ENCODE data around the gene FSIP1. TPM values are rescaled to one million over a fixed set of nuclear protein-coding genes. Genes with fewer than 3 reads are reported as not detected.

The FSIP1 gene
- total RNA-seq, 6 donors from 2014 or later, result 0.26 to 3.2 (median 0.79) TPM; not detected in 2

GRCh38 chr15:39704689-39705088 lies 78.0 kb downstream of the FSIP1 start:
- ATAC-seq (ENCODE audit: low FRiP score in 2 of 2) (no peak), DNase-seq (no peak)
- Histone ChIP-seq H3K4me1 (no peaks in the 10 kb centered on the region), H3K27ac (no peak overlapping the region), H3K9me3 (no peaks in the 10 kb centered on the region), H3K27me3 (no peaks in the 10 kb centered on the region), H3K4me3 (no peak overlapping the region), H3K36me3 (no peaks in the 10 kb centered on the region)
- TF ChIP-seq CTCF (IDR thresholded peaks at IDR 0.05) (no peak), EP300 (IDR thresholded peaks at IDR 0.05) (no peak), POLR2AphosphoS5 (IDR thresholded peaks at IDR 0.05) (no peak), POLR2A (IDR thresholded peaks at IDR 0.05) (no peak)
- 58 to 61% methylated on average over 1 of the region's 1 CpG for WGBS, 2 donors

- ATAC-seq (ENCODE audit: low FRiP score in 2 of 2) (no peak), DNase-seq (no peak)
- Histone ChIP-seq H3K36me3 (no peaks in the 10 kb centered on the region), H3K4me1 (no peaks in the 10 kb centered on the region), H3K9me3 (no peaks in the 10 kb centered on the region), H3K27ac (no peak overlapping the region), H3K4me3 (no peak overlapping the region), H3K27me3 (no peaks in the 10 kb centered on the region)
- WGBS, 2 donors, result 92 to 96% methylated on average over 5 of the region's 5 CpGs
- no peak for TF ChIP-seq EP300 (IDR thresholded peaks at IDR 0.05)
- no peak for TF ChIP-seq POLR2A (IDR thresholded peaks at IDR 0.05)
- TF ChIP-seq CTCF (IDR thresholded peaks at IDR 0.05), result no peak
- no peak for TF ChIP-seq POLR2AphosphoS5 (IDR thresholded peaks at IDR 0.05)
Observed at GRCh38 chr15:39704235-39704634, 78.4 kb downstream of the FSIP1 start.

GRCh38 chr15:39701988-39702387 lies 80.7 kb downstream of the FSIP1 start:
- Histone ChIP-seq H3K9me3 (no peaks in the 10 kb centered on the region), H3K4me3 (no peak overlapping the region), H3K36me3 (no peaks in the 10 kb centered on the region), H3K4me1 (no peaks in the 10 kb centered on the region), H3K27ac (no peak overlapping the region), H3K27me3 (no peaks in the 10 kb centered on the region)
- no peak for ATAC-seq (ENCODE audit: low FRiP score in 2 of 2)
- TF ChIP-seq CTCF (IDR thresholded peaks at IDR 0.05) (no peak), POLR2A (IDR thresholded peaks at IDR 0.05) (no peak), EP300 (IDR thresholded peaks at IDR 0.05) (no peak), POLR2AphosphoS5 (IDR thresholded peaks at IDR 0.05) (no peak)
- DNase-seq, result no peak
- WGBS, 2 donors, result 93 to 94% methylated on average over 3 of the region's 3 CpGs

- no peak for TF ChIP-seq POLR2AphosphoS5 (IDR thresholded peaks at IDR 0.05)
- TF ChIP-seq POLR2A (IDR thresholded peaks at IDR 0.05), result no peak
- no peak for TF ChIP-seq EP300 (IDR thresholded peaks at IDR 0.05)
- no peak for TF ChIP-seq CTCF (IDR thresholded peaks at IDR 0.05)
- 79 to 88% methylated on average over 1 of the region's 1 CpG for WGBS, 2 donors
- ATAC-seq (ENCODE audit: low FRiP score in 2 of 2) (no peak), DNase-seq (no peak)
- Histone ChIP-seq H3K27ac (no peak overlapping the region), H3K4me1 (no peaks in the 10 kb centered on the region), H3K4me3 (no peak overlapping the region), H3K9me3 (no peaks in the 10 kb centered on the region), H3K27me3 (no peaks in the 10 kb centered on the region), H3K36me3 (no peaks in the 10 kb centered on the region)
Observed at GRCh38 chr15:39700375-39700700, 82.3 kb downstream of the FSIP1 start.

GRCh38 chr15:39699516-39700374 lies 82.9 kb downstream of the FSIP1 start:
- ATAC-seq (ENCODE audit: low FRiP score in 2 of 2) (no peak), DNase-seq (no peak)
- Histone ChIP-seq H3K4me1 (no peaks in the 10 kb centered on the region), H3K36me3 (no peaks in the 10 kb centered on the region), H3K27ac (no peak overlapping the region), H3K27me3 (no peaks in the 10 kb centered on the region), H3K4me3 (no peak overlapping the region), H3K9me3 (no peaks in the 10 kb centered on the region)
- WGBS, 2 donors, result 61 to 73% methylated on average over 3 of the region's 3 CpGs
- no peak for TF ChIP-seq EP300 (IDR thresholded peaks at IDR 0.05)
- no peak for TF ChIP-seq CTCF (IDR thresholded peaks at IDR 0.05)
- TF ChIP-seq POLR2AphosphoS5 (IDR thresholded peaks at IDR 0.05), result no peak
- no peak for TF ChIP-seq POLR2A (IDR thresholded peaks at IDR 0.05)

Measured in upper lobe of left lung (tissue), 6 donors.